Measurements from ENCODE around the gene RHOH.

The RHOH gene

GRCh38 chr4:40187386-40187906 is 9.4 kb upstream of the RHOH start:
- TF ChIP-seq CTCF (conservative IDR thresholded peaks at IDR 0.05; ENCODE audit: low read depth, low read length): no peak
- Histone ChIP-seq H3K27ac (no peak overlapping the region), H3K4me3 (IDR thresholded peaks at IDR 0.05; ENCODE audit: insufficient read depth, low read depth, low read length) (no peak overlapping the region), H2AFZ (ENCODE audit: low read depth) (no peak overlapping the region), H3K4me2 (no peak overlapping the region), H3K4me1 (ENCODE audit: low read depth, poor library complexity, severe bottlenecking) (peaks cover 8% of the 10 kb centered on the region), H3K9ac (no peak overlapping the region), H3K79me2 (ENCODE audit: insufficient read depth, low read depth) (no peaks in the 10 kb centered on the region), H4K20me1 (ENCODE audit: insufficient read depth) (no peaks in the 10 kb centered on the region), H3K36me3 (ENCODE audit: insufficient read depth) (no peaks in the 10 kb centered on the region), H3K27me3 (ENCODE audit: insufficient read depth, low read depth) (no peaks in the 10 kb centered on the region)

GRCh38 chr4:40190019-40190418 is 6.8 kb upstream of the RHOH start:
- Histone ChIP-seq H4K20me1 (ENCODE audit: insufficient read depth) (no peaks in the 10 kb centered on the region), H3K27ac (no peak overlapping the region), H3K27me3 (ENCODE audit: insufficient read depth, low read depth) (no peaks in the 10 kb centered on the region), H3K79me2 (ENCODE audit: insufficient read depth, low read depth) (no peaks in the 10 kb centered on the region), H3K9ac (no peak overlapping the region), H3K4me1 (ENCODE audit: low read depth, poor library complexity, severe bottlenecking) (no peaks in the 10 kb centered on the region), H3K36me3 (ENCODE audit: insufficient read depth) (no peaks in the 10 kb centered on the region), H2AFZ (ENCODE audit: low read depth) (no peak overlapping the region), H3K4me2 (no peak overlapping the region), H3K4me3 (IDR thresholded peaks at IDR 0.05; ENCODE audit: insufficient read depth, low read depth, low read length) (no peak overlapping the region)
- TF ChIP-seq CTCF (conservative IDR thresholded peaks at IDR 0.05; ENCODE audit: low read depth, low read length): no peak

GRCh38 chr4:40190465-40190864 is 6.4 kb upstream of the RHOH start:
- Histone ChIP-seq H3K4me2 (no peak overlapping the region), H4K20me1 (ENCODE audit: insufficient read depth) (no peaks in the 10 kb centered on the region), H3K9ac (no peak overlapping the region), H2AFZ (ENCODE audit: low read depth) (no peak overlapping the region), H3K36me3 (ENCODE audit: insufficient read depth) (no peaks in the 10 kb centered on the region), H3K79me2 (ENCODE audit: insufficient read depth, low read depth) (no peaks in the 10 kb centered on the region), H3K4me1 (ENCODE audit: low read depth, poor library complexity, severe bottlenecking) (no peaks in the 10 kb centered on the region), H3K27ac (no peak overlapping the region), H3K27me3 (ENCODE audit: insufficient read depth, low read depth) (no peaks in the 10 kb centered on the region), H3K4me3 (IDR thresholded peaks at IDR 0.05; ENCODE audit: insufficient read depth, low read depth, low read length) (no peak overlapping the region)
- no peak for TF ChIP-seq CTCF (conservative IDR thresholded peaks at IDR 0.05; ENCODE audit: low read depth, low read length)

GRCh38 chr4:40190880-40191815 is 5.7 kb upstream of the RHOH start:
- Histone ChIP-seq H3K27me3 (ENCODE audit: insufficient read depth, low read depth) (no peaks in the 10 kb centered on the region), H3K27ac (no peak overlapping the region), H3K4me1 (ENCODE audit: low read depth, poor library complexity, severe bottlenecking) (peaks cover 6% of the 10 kb centered on the region), H2AFZ (ENCODE audit: low read depth) (no peak overlapping the region), H3K9ac (no peak overlapping the region), H3K79me2 (ENCODE audit: insufficient read depth, low read depth) (no peaks in the 10 kb centered on the region), H3K4me3 (IDR thresholded peaks at IDR 0.05; ENCODE audit: insufficient read depth, low read depth, low read length) (no peak overlapping the region), H3K4me2 (no peak overlapping the region), H3K36me3 (ENCODE audit: insufficient read depth) (no peaks in the 10 kb centered on the region), H4K20me1 (ENCODE audit: insufficient read depth) (no peaks in the 10 kb centered on the region)
- no peak for TF ChIP-seq CTCF (conservative IDR thresholded peaks at IDR 0.05; ENCODE audit: low read depth, low read length)

Measured in KMS-11 (cell line).